ENCODE data around the gene RNF223.

- TF ChIP-seq CTCF (optimal IDR thresholded peaks at IDR 0.05 in 1 of 3, IDR thresholded peaks at IDR 0.05 in 1 of 3, conservative IDR thresholded peaks at IDR 0.05 in 1 of 3; ENCODE audit: extremely low read depth in 1 of 3, insufficient read depth in 2 of 3, low read length in 3 of 3) (no peak), EZH2 (IDR thresholded peaks at IDR 0.05; ENCODE audit: low read length) (no peak)
Observed at GRCh38 chr1:1080951-1081310, 6.8 kb upstream of the RNF223 start.
